GM19455 (cell line): ENCODE data around the gene DCAF10.
"Not testable (repeated sequence)": the region's sequence is repeated elsewhere in the genome, so short reads cannot be mapped to it uniquely, and the experiment has no call there.

ENCODE experiments used
- ATAC-seq: cut with Tn5 transposase; IDR thresholded peaks from one replicate; pipeline ENCODE4 v1.9.1; 2021; ENCODE audit not compliant: unreplicated experiment

The DCAF10 gene

GRCh38 chr9:37859043-37859442 lies 58.4 kb downstream of the DCAF10 start:
- ATAC-seq, result no peak

GRCh38 chr9:37862530-37862929 lies 61.9 kb downstream of the DCAF10 start:
- no peak for ATAC-seq

- no peak for ATAC-seq
These were observed 69.6 kb downstream of the DCAF10 start for GRCh38 chr9:37870081-37870798.

- no peak for ATAC-seq
These were observed 70.2 kb downstream of the DCAF10 start for GRCh38 chr9:37870799-37871176.

GRCh38 chr9:37873955-37874354 lies 73.4 kb downstream of the DCAF10 start:
- no peak for ATAC-seq

DNA sequence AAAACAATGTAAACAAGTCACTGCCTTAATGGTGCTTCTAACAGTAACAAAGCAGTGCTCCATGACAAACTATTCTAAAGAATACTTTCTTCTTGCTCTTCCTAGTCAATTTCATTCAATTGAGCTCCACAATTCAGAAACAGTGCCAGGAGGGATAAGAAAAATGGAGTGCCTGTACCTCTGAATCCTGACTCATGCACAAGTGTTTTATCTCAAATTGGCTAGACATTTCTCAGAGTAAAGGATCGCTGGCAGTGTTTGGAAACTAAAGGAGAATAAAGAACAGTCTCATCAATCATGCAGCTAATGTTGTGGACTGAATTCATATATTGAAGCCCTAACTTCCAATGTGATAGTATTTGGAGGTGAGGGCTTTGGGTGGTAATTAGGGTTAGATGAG lies 75.8 kb downstream of the DCAF10 start:
- ATAC-seq, result no peak

GRCh38 chr9:37880916-37881479 lies 80.4 kb downstream of the DCAF10 start:
- ATAC-seq, result no peak

- ATAC-seq, result not testable (repeated sequence)
These were observed 87.5 kb downstream of the DCAF10 start for GRCh38 chr9:37887977-37888583.

GRCh38 chr9:37889536-37889935 lies 88.9 kb downstream of the DCAF10 start:
- no peak for ATAC-seq

- not testable (repeated sequence) for ATAC-seq
These were observed 90.4 kb downstream of the DCAF10 start for GRCh38 chr9:37891042-37891441.

- ATAC-seq, result no peak
These were observed 91.5 kb downstream of the DCAF10 start for GRCh38 chr9:37892063-37892462.

DNA sequence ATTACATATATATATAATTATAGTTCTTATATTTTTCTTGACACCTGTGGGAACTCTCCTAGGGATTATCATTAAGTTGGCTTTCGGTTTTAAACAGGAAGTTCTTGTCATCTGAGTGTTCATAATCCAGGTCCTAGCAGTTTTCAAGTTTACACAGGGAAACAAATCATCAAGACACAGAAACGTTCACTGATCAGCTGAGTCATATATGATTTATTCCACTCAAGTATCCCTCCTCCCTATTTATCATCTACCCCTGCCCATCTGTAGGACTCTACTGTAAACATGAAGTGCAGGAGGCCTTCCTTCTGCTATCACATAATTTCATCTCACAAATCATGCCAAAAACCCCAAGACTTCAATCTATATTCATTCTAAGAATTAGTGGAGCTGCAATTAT lies 97.1 kb downstream of the DCAF10 start:
- ATAC-seq, result no peak

DNA sequence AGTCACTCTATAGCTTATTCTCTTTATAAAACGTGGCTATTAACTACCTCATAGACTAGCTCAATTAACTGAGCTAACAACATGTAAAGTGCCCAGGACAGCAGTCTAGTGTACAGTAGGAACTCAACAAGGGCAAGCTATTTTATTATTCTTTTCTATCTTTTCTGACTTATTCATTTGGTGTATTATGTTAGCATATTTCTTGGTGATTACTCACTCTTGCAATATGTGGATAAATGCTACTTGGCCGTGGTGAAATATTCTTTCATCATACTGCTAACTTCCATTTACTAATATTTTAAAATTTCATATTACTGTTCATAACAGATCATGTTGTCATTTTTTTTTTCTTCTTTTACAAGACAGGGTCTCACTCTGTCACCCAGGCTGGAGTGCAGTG lies 98.4 kb downstream of the DCAF10 start:
- no peak for ATAC-seq

GRCh38 chr9:37902131-37902530 lies 101.5 kb downstream of the DCAF10 start:
- ATAC-seq, result no peak

DNA sequence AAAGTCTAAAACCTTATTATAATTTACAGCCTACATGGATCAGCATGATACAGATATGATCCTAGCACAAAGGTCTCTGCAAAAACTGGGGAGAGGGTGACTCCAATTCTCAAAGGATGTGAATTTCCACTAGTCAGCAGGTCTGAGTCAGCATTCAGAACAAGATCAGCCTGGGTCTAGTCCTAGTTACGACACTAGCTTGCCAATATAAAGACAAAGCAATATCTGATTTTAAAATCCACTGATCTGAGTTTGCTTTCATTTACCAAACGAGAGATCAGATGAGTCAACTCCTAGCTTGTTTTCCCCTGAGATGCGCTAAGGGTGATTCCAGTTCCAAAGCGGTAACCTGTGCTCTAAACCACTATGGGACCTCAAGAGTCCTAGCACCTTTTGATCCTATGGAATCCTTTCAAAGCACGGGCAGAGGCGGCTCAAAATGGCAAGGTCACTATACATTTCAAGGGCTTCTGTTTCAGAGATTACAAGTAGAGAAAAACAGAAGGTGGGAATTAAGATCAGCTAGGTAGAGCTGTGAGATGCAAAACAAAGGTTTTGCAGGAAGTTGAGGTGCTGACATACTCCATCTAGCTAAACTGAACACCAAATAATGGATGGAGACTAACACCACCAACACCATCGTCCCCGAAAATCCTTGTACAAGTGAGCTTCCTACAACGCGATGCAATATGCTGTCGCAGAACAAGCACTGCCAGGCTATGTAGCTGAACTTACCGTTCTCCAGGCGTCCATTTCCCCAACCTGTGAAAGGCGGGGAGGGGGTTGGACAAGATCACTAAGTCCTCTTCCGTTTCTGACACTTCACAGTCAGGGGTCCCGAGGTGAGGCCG lies 102.4 kb downstream of the DCAF10 start:
- no peak for ATAC-seq

GRCh38 chr9:37903647-37904444 lies 103.2 kb downstream of the DCAF10 start, which contains the start of gene SLC25A51:
Gene SLC25A51, minus strand, starts transcription at chr9:37904127. Its CDS starts 15,577 bp downstream, at chr9:37888550.
- ATAC-seq, result peak; percentile 82

DNA sequence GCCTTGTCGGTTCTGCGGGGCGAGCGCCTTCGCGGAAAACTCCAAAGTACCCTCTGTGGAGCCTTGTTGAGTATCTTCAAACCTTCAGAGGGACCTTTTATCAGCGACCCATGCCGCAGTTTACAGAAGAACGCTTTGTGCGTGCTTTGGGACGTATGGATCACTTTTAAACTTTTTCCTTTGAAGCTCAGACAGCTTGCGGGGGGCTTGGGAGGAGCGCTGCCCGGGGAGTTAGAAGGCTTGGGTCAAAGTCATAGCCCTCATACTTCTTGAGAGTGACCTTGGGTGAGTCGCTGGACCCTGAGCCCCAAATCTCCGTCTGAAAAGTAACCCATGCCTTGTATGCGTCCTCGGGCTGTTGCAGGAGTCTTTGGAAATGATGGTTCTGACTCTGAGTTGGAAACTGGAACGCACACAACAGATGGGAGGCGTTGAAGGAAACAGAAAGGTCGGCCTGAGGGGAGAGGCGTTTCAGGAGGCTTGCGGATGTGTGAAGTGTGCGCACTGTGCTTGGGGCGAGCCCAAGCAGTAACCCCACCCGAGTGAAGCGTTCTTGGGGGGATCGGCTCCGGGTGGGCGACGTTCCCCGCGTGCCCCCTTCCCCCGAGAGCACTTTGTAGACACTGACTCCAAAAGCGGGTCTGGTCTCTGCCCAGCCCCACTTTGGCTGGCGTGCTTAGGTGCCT lies 104.0 kb downstream of the DCAF10 start:
- ATAC-seq, result no peak

GRCh38 chr9:37905131-37905505 lies 104.5 kb downstream of the DCAF10 start:
- ATAC-seq, result no peak

- ATAC-seq, result no peak
These were observed 105.2 kb downstream of the DCAF10 start for GRCh38 chr9:37905776-37906175.
